SK-N-SH treated with all-trans-retinoic acid at 6 μM for 48 hours (cell line): ENCODE measurements around the gene MEIG1.

Source experiments
- ATAC-seq: fragments of 200-7000 bp; cut with Tn5 transposase; 3 replicates; pipeline ENCODE4 v1.9.1; 2020; ENCODE audit warnings: mild to moderate bottlenecking, moderate library complexity
- ARNTL ChIP-seq: fragments of 450-650 bp; formaldehyde crosslinking; IDR thresholded peaks from 2 replicates; pipeline ENCODE4 v1.5.0; 2020; ENCODE audit warnings: low read depth, mild to moderate bottlenecking, moderate library complexity, borderline replicate concordance
- BACH2 ChIP-seq: fragments of 250-450 bp; sonication (Bioruptor Pico); IDR thresholded peaks from 2 replicates; pipeline ENCODE4 v1.9.0; 2021; ENCODE audit warnings: mild to moderate bottlenecking, borderline replicate concordance
- CREB5 ChIP-seq: fragments of 250-450 bp; sonication (Bioruptor Pico); IDR thresholded peaks from 2 replicates; pipeline ENCODE4 v1.5.1; 2020; ENCODE audit warnings: low read depth, mild to moderate bottlenecking, moderate library complexity
- CSDC2 ChIP-seq: fragments of 250-450 bp; sonication (Bioruptor Pico); IDR thresholded peaks from 2 replicates; pipeline ENCODE4 v1.5.0; 2020; ENCODE audit warnings: mild to moderate bottlenecking, moderate library complexity
- CSRNP3 ChIP-seq: fragments of 250-450 bp; sonication (Bioruptor Pico); IDR thresholded peaks from 2 replicates; pipeline ENCODE4 v1.5.1; 2021; ENCODE audit warnings: mild to moderate bottlenecking, moderate library complexity
- ESRRG ChIP-seq: fragments of 250-450 bp; sonication (Bioruptor Pico); IDR thresholded peaks from 2 replicates; pipeline ENCODE4 v1.6.1; 2021; ENCODE audit warnings: mild to moderate bottlenecking
- GLIS3 ChIP-seq: fragments of 250-450 bp; sonication (Bioruptor Pico); IDR thresholded peaks from 2 replicates; pipeline ENCODE4 v1.5.0; 2020; ENCODE audit warnings: mild to moderate bottlenecking, moderate library complexity
- ISL1 ChIP-seq: fragments of 250-450 bp; sonication (Bioruptor Pico); IDR thresholded peaks from 2 replicates; pipeline ENCODE4 v2.1.2; 2022; ENCODE audit warnings: mild to moderate bottlenecking, moderate library complexity
- OSR1 ChIP-seq: fragments of 250-450 bp; sonication (Bioruptor Pico); IDR thresholded peaks from 2 replicates; pipeline ENCODE4 v1.8.0; 2022; ENCODE audit warnings: moderate library complexity, mild to moderate bottlenecking, inconsistent platforms
- POU6F1 ChIP-seq: fragments of 250-450 bp; sonication (Bioruptor Pico); IDR thresholded peaks from 2 replicates; pipeline ENCODE4 v1.8.0; 2021; ENCODE audit warnings: low read depth, mild to moderate bottlenecking, moderate library complexity, borderline replicate concordance
- PPARA ChIP-seq: fragments of 250-450 bp; sonication (Bioruptor Pico); IDR thresholded peaks from 2 replicates; pipeline ENCODE4 v1.5.0; 2020; ENCODE audit warnings: mild to moderate bottlenecking, borderline replicate concordance
- RARB ChIP-seq: fragments of 250-450 bp; sonication (Bioruptor Pico); IDR thresholded peaks from 2 replicates; pipeline ENCODE4 v1.8.0; 2021; ENCODE audit warnings: mild to moderate bottlenecking, moderate library complexity
- SNAI2 ChIP-seq: fragments of 250-450 bp; sonication (Bioruptor Pico); IDR thresholded peaks from 2 replicates; pipeline ENCODE4 v1.5.0; 2020; ENCODE audit warnings: mild to moderate bottlenecking, moderate library complexity
- TCF4 ChIP-seq: fragments of 250-450 bp; sonication (Bioruptor Pico); IDR thresholded peaks from 2 replicates; pipeline ENCODE4 v1.8.0; 2021; ENCODE audit warnings: mild to moderate bottlenecking, moderate library complexity, borderline replicate concordance
- TOX ChIP-seq: fragments of 250-450 bp; sonication (Bioruptor Pico); IDR thresholded peaks from 2 replicates; pipeline ENCODE4 v1.8.0; 2021; ENCODE audit warnings: mild to moderate bottlenecking, moderate library complexity, borderline replicate concordance
- ZC3H10 ChIP-seq: fragments of 250-450 bp; sonication (Bioruptor Pico); IDR thresholded peaks from 2 replicates; pipeline ENCODE4 v1.5.1; 2021; ENCODE audit warnings: mild to moderate bottlenecking, moderate library complexity
- ZFP3 ChIP-seq: fragments of 250-450 bp; sonication (Bioruptor Pico); IDR thresholded peaks from 2 replicates; pipeline ENCODE4 v1.5.0; 2020; ENCODE audit warnings: mild to moderate bottlenecking, moderate library complexity
- ZFP30 ChIP-seq: fragments of 450-650 bp; formaldehyde crosslinking; IDR thresholded peaks from 2 replicates; pipeline ENCODE4 v1.5.0; 2022; ENCODE audit warnings: mild to moderate bottlenecking, moderate library complexity
- ZNF565 ChIP-seq: fragments of 450-650 bp; formaldehyde crosslinking; conservative IDR thresholded peaks from 2 replicates; pipeline ENCODE4 v1.5.0; 2020; ENCODE audit warnings: low read depth, mild to moderate bottlenecking, moderate library complexity
- ZNF70 ChIP-seq: fragments of 450-650 bp; formaldehyde crosslinking; IDR thresholded peaks from 2 replicates; pipeline ENCODE4 v1.5.0; 2020; ENCODE audit warnings: mild to moderate bottlenecking, moderate library complexity
- ZNF8 ChIP-seq: fragments of 450-650 bp; formaldehyde crosslinking; IDR thresholded peaks from 2 replicates; pipeline ENCODE4 v1.5.0; 2020; ENCODE audit warnings: mild to moderate bottlenecking, moderate library complexity
- TF ChIP-seq, protein P1 (sequence below): fragments of 250-450 bp; sonication (Bioruptor Pico); IDR thresholded peaks from 2 replicates; pipeline ENCODE4 v1.8.0; 2020; ENCODE audit warnings: mild to moderate bottlenecking, moderate library complexity, borderline replicate concordance

Gene MEIG1

GRCh38 chr10:14924013-14924412 lies 35.2 kb upstream of the MEIG1 start:
- no peak for ATAC-seq
- TF ChIP-seq CREB5 (CRISPR knock-in tag) = no peak

DNA sequence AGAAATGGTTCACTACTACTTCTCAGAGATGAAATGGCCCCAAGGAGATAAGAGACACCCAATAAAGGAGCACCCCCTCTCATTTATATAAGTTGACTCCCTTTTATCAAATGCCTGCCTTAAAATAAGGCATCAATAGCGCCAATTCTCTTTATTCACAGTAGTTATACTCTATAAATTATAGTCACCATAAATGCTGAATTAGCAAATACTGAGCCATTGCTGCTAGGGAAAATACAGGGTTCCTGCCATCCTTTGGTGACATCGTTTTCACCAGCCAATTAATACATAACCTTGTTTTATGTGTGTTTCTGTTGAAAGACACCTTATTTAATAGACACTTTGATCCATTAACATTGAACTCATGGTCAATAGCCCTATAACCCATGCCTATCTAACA lies 33.9 kb upstream of the MEIG1 start:
- TF ChIP-seq ZFP30 (CRISPR knock-in tag) (no peak), TOX (CRISPR knock-in tag) (no peak), BACH2 (CRISPR knock-in tag) (no peak), ZNF70 (CRISPR knock-in tag) (no peak), PPARA (no peak), ARNTL (no peak), ZNF565 (CRISPR knock-in tag) (no peak), TCF4 (CRISPR knock-in tag) (no peak), CSDC2 (CRISPR knock-in tag) (no peak)
- TF ChIP-seq, protein P1, sequence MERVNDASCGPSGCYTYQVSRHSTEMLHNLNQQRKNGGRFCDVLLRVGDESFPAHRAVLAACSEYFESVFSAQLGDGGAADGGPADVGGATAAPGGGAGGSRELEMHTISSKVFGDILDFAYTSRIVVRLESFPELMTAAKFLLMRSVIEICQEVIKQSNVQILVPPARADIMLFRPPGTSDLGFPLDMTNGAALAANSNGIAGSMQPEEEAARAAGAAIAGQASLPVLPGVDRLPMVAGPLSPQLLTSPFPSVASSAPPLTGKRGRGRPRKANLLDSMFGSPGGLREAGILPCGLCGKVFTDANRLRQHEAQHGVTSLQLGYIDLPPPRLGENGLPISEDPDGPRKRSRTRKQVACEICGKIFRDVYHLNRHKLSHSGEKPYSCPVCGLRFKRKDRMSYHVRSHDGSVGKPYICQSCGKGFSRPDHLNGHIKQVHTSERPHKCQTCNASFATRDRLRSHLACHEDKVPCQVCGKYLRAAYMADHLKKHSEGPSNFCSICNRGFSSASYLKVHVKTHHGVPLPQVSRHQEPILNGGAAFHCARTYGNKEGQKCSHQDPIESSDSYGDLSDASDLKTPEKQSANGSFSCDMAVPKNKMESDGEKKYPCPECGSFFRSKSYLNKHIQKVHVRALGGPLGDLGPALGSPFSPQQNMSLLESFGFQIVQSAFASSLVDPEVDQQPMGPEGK = no peak
- no peak for ATAC-seq

DNA sequence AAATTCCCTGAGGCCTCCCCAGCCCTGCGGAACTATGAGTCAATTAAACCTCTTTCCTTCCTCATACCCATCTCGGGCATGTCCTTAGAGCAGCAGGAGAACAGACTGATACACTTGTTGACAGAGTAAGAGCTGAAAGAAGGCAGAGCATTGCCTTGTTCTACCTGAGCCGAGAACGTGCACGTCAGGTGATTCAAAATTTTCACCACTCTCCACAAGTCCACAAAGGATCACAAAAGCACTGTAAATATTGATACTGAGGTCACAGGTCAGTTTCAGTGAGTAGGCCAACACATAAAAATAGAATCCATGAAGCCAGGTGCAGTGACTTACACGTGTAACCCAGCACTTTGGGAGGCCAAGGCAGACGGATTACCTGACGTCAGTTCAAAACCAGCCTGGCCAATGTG lies 33.1 kb upstream of the MEIG1 start:
- no peak for ATAC-seq
- TF ChIP-seq GLIS3 (CRISPR knock-in tag) (no peak), ESRRG (CRISPR knock-in tag) (no peak), OSR1 (no peak), BACH2 (CRISPR knock-in tag) (no peak)

DNA sequence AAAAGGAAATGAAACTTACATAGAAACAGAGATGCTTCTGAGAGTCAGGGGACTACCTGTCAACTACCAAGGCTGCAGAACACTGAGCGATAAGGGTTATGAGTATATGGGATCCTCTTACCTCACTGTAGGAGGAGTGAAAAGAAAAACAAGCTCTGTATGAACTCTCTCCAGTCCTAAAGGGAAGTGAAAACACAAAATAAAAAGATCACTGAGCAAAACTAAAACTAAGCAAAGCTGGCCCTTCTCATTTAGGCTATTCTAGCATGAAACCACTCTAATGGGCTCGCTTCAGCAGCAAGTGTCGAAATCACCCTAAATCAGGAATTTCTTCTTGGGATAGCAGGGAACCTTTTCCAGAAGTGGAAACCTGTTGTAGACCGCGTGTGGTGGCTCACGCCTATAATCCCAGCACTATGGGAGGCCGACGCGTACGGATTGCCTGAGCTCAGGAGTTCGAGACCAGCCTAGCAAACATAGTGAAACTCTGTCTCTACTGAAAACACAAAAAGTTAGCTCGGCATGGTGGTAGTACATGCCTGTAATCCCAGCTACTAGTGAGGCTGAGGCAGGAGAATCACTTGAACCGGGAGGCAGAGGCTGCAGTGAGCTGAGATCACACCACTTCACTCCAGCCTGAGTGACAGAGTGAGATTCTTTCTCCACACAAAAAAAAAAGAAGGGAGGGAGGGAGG lies 32.3 kb upstream of the MEIG1 start:
- no peak for ATAC-seq

DNA sequence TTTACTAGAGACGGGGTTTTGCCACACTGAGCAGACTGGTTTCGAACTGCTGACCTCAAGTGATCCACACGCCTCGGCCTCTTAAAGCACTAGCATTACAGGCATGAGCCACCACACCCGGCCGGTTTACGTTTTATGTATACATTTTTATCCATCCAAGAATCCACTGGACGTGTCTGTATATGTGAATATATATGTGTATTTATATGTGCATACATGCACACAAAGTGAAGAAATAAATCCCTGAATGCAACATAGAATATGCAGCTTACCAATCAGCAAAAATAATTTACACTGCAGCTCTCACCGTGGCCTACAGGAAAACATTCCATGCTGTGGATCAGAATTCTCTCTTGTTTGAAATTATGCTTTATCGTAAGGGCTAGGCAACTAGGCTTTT lies 28.6 kb upstream of the MEIG1 start:
- ATAC-seq = no peak

More for the DNA sequence above, 32.3 kb upstream of the MEIG1 start:
- TF ChIP-seq TOX (CRISPR knock-in tag) (no peak), ARNTL (no peak), CSDC2 (CRISPR knock-in tag) (no peak), ZC3H10 (CRISPR knock-in tag) (no peak), POU6F1 (CRISPR knock-in tag) (no peak), BACH2 (CRISPR knock-in tag) (no peak), TCF4 (CRISPR knock-in tag) (no peak), ZFP30 (CRISPR knock-in tag) (no peak)
- TF ChIP-seq, protein P1 = no peak
- TF ChIP-seq, all 23 proteins: peak for 0

GRCh38 chr10:14936584-14936983 lies 22.6 kb upstream of the MEIG1 start:
- no peak for ATAC-seq
- TF ChIP-seq ZNF70 (CRISPR knock-in tag) (no peak), ISL1 (CRISPR knock-in tag) (no peak), ZFP3 (CRISPR knock-in tag) (no peak), BACH2 (CRISPR knock-in tag) (no peak), RARB (no peak), CSRNP3 (no peak), SNAI2 (no peak), CREB5 (CRISPR knock-in tag) (no peak), PPARA (no peak), OSR1 (no peak), ZNF8 (CRISPR knock-in tag) (no peak), ARNTL (no peak), CSDC2 (CRISPR knock-in tag) (no peak), TCF4 (CRISPR knock-in tag) (no peak)

More for the DNA sequence above, 28.6 kb upstream of the MEIG1 start:
- TF ChIP-seq ZFP3 (CRISPR knock-in tag) = no peak
